Neural crest cell (in vitro differentiated cells): ENCODE data around the gene CABP4. TPM values are rescaled to one million over a fixed set of nuclear protein-coding genes. Genes with fewer than 3 reads are reported as not detected.
A peak's percentile ranks its signal among the peaks of the same experiment; 100 is the strongest.

ENCODE experiments used
- DNase-seq: peaks from one replicate; pipeline ENCODE4 v3.0.0; 2021; ENCODE audit warnings: low read depth, mixed read lengths, low spot score
- H3K27ac Mint-ChIP-seq: one replicate; pipeline ENCODE4 v1.8.0; 2021; ENCODE audit warnings: mild to moderate bottlenecking, mixed read lengths; ENCODE audit not compliant: unreplicated experiment
- H3K27me3 Mint-ChIP-seq: 2 replicates; pipeline ENCODE4 v1.8.0; 2021; ENCODE audit warnings: low read depth, mild to moderate bottlenecking, mixed read lengths
- H3K36me3 Mint-ChIP-seq: 2 replicates; pipeline ENCODE4 v1.8.0; 2021; ENCODE audit warnings: low read depth, mild to moderate bottlenecking, mixed read lengths
- H3K4me1 Mint-ChIP-seq: 2 replicates; pipeline ENCODE4 v1.8.0; 2021; ENCODE audit warnings: mixed read lengths
- H3K4me3 Mint-ChIP-seq: one replicate; pipeline ENCODE4 v1.8.0; 2021; ENCODE audit warnings: mild to moderate bottlenecking, mixed read lengths
- H3K9me3 Mint-ChIP-seq: 2 replicates; pipeline ENCODE4 v1.8.0; 2021; ENCODE audit warnings: mixed read lengths
- CTCF ChIP-seq: fragments of 200-600 bp; sonication (generic); conservative IDR thresholded peaks from 2 replicates; pipeline ENCODE4 v1.5.0; 2021; ENCODE audit warnings: antibody characterized with exemption, mild to moderate bottlenecking
- total RNA-seq: library from RNA; stranded (reverse); gene quantifications from 2 replicates; pipeline ENCODE4 v1.2.1, GENCODE V29; 2021

CABP4 gene
- total RNA-seq, 1 donor from 2014 or later: not detected

DNA sequence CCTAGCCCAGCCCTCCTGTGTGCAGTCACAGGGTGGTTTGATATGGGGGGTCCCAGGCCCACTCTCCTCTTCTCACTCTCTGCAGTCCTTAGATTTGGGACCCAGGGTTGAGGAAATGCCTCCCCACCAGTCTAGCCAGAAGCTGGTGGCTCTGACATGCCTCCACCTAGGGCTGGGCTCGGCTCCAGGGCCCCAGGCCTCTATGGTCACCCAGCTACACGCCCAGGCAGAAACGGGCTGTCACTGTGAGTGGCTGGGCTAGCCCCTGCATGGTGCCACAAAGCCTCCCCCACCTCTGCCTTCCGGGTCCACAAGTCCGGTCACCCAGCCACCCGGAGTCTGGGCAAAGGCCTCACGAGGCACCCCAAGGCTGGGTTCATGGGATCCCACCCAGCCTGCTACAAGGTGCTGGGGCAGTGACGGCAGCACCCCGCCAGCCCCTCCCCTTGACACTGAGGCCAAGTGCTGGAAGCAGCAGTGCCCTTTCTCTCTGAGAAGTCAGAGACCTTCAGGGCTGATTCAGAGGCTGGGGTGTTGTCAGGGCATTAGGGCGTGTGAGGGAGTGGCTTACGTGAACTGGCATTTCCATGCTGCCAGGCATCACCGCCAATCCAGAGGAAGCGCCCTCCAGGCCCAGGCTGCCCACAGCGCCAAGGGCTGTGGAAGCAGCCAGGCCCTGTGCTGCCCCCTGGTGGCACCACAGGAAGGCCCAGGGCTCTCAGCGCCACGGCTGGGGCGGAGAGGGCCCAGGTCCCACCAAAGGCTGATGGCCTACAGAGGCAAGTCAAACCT, 50.6 kb downstream of the CABP4 start:
- peaks cover 5% of the 10 kb centered on the region for H3K36me3 Mint-ChIP-seq
- peak; percentile 97 for TF ChIP-seq CTCF
- peak; percentile 78 for DNase-seq
- peak overlapping the region; percentile 87 for H3K27ac Mint-ChIP-seq
- H3K4me1 Mint-ChIP-seq: peaks cover 36% of the 10 kb centered on the region
- H3K9me3 Mint-ChIP-seq: no peaks in the 10 kb centered on the region
- peak overlapping the region; percentile 93 for H3K4me3 Mint-ChIP-seq
- peaks cover 13% of the 10 kb centered on the region for H3K27me3 Mint-ChIP-seq

DNA sequence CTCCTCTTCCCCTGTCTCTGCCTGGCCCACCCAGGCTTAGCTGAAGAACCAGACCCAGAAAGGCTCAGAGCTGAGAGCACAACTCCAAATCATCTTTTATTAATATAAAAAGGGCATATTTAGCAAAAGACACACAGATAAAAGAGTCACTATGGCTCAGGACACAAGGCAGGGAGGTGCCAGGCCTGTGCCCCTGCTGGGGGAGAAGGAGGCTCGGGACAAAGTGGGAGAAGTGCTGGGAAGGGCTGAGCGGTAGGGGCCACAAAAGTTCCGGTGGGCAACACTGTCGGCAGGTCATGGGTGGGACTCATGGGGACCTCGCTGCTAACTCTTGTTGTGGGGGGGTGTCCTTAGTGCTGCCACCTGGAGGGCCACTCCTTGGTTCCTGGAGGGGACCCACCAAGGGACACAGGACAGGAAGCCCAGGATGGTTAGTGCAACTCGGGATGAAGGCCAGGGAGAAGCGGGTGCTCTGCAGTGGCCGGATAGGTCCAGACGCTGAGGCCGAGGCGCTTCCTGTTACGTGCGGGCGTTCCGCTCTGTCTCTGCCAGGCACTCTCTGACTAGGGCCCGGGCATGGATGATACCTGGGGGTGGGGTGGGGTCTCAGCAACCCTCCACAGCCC, 51.4 kb downstream of the CABP4 start:
- Mint-ChIP-seq H3K27me3 (peaks cover 19% of the 10 kb centered on the region), H3K4me1 (peaks cover 36% of the 10 kb centered on the region), H3K9me3 (no peaks in the 10 kb centered on the region), H3K4me3 (peak overlapping the region; percentile 93), H3K27ac (no peak overlapping the region), H3K36me3 (no peaks in the 10 kb centered on the region)
- peak; percentile 22 for TF ChIP-seq CTCF
- no peak for DNase-seq

DNA sequence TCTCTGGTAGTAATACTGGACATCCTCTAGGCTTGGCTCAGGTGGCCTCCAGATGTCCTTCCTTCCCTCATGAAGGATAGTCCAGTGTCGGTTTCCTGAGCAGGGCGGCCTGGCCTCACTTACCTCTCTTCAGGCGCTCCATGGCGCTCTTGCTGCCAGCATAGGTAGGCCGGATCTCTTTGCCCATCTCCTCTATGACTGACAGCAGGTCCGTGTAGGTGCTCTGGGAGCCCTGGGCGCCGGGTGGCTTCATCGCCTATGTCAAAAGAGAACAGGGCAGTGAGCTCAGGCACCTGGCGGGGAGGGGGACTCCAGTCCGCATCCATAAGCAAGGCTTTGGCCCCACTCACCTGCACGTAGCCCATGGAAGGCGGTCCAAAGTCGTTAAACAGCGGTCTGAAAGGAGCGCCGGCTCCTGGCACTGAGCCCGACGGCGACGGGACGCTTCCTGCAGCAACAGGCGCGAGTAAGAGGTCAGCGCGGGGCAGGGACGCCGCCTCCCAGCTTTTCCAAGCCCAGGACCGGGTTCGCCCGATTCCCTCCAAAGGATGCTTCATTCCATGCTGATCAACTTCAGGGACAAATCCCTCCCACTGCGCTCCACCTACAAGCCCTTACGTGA, 52.2 kb downstream of the CABP4 start:
- TF ChIP-seq CTCF: no peak
- no peak for DNase-seq
- Mint-ChIP-seq H3K4me1 (peaks cover 36% of the 10 kb centered on the region), H3K27me3 (peaks cover 22% of the 10 kb centered on the region), H3K9me3 (no peaks in the 10 kb centered on the region), H3K27ac (peak overlapping the region; percentile 40), H3K4me3 (peak overlapping the region; percentile 93), H3K36me3 (no peaks in the 10 kb centered on the region)

DNA sequence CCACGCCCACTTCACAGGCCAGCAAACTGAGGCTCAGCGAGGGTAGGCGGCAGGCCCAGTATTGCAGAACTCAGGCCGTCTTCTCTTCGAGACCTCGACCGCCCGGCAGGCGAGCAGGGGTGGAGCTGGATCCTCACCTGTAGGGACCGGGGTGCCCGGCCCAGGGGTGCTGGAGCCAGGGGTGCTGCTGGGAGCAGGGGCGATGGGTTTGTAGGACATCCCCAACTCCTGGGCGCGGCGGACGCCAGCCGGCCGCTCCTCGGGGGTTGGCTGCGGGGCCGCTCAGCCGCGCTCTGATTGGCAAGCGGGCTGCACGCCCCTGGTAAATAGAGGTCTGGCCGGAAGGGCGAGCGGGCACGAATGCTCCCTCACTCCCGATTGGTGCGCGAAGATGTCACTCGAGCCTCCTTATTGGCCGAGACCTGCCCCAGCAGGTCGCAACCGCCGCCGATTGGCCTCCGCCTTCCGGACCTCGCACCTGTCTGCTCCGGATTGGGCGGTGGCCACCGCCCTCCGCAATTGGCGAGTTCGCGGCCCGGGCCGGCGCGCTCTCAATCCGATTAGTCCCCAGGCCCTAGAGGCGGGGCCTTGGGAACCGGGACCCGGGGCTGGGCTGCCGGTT, 52.8 kb downstream of the CABP4 start, which contains the start of gene CDK2AP2:
CDK2AP2 (minus strand) TSS at position 299 of the 622 bp plus-strand sequence; CDS start at position 219, 80 bp downstream.
- peak within 1 kb of the TSS; percentile 93 for H3K4me3 Mint-ChIP-seq
- H3K27me3 Mint-ChIP-seq: peaks cover 26% of the 10 kb centered on the region
- no peaks in the 10 kb centered on the region for H3K36me3 Mint-ChIP-seq
- peak within 1 kb of the TSS; percentile 92 for H3K27ac Mint-ChIP-seq
- H3K4me1 Mint-ChIP-seq: peaks cover 33% of the 10 kb centered on the region
- no peaks in the 10 kb centered on the region for H3K9me3 Mint-ChIP-seq
- peak; percentile 98 for DNase-seq
- TF ChIP-seq CTCF: no peak

DNA sequence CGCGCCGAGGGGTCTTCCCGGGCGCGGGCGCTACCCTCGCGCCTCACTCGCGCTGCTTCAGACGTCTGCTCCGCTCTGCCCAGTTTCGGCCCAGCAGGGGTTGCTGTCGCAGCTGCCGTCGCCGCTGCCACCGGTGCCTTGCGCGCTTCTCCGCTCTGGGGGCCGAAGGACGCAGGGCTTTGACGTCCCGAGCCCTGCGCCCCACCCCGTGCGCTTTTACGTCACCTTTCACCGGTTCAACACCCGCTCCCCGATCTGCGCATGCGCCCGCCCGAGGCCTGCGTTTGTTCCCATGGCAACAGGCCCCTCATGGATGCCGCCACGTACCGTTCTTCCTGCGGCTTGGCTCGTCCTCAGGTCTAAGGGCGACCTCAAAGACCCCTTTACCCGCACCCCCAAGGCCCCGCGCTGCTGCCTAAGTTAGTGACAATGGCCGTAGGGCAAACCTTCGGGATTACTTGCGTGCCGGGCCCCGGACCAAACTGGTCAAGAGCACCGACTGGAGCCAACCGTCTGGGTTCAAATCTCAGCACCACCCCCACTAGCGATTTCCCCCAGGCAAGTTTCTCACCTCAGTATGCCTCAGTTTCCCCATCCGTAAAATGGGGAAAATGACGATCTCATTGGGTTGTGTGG, 53.5 kb downstream of the CABP4 start:
- no peak for TF ChIP-seq CTCF
- Mint-ChIP-seq H3K9me3 (no peaks in the 10 kb centered on the region), H3K4me3 (peak overlapping the region; percentile 93), H3K27ac (peak overlapping the region; percentile 92), H3K4me1 (peaks cover 29% of the 10 kb centered on the region), H3K27me3 (peaks cover 31% of the 10 kb centered on the region), H3K36me3 (no peaks in the 10 kb centered on the region)
- peak; percentile 98 for DNase-seq
